Measurements from ENCODE around the gene SLC3A2.
"Not testable (repeated sequence)": the region's sequence is repeated elsewhere in the genome, so short reads cannot be mapped to it uniquely, and the experiment has no call there.

The SLC3A2 gene

DNA sequence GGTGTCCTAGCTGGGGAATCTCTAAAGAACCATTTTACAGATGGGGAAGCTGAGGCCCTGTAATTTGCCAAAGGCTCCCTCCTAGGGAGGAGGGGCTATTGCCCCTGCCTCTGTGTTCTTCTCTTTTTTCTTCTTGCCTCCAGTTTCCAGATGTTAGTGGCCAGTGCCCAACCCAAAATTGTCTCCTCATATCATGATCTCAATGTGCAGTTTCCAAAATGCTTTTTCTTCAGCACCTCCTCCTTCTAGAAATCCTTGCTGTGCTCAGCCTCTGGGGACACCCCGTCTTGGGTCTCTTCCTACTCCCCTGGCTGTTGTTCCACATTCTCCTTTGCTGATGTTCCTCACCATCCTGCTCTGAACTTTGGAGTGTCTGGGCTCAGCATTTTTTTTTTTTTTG, 50.0 kb downstream of the SLC3A2 start:
- DNase-seq (ENCODE audit: low read depth in 2 of 2): no peak

DNA sequence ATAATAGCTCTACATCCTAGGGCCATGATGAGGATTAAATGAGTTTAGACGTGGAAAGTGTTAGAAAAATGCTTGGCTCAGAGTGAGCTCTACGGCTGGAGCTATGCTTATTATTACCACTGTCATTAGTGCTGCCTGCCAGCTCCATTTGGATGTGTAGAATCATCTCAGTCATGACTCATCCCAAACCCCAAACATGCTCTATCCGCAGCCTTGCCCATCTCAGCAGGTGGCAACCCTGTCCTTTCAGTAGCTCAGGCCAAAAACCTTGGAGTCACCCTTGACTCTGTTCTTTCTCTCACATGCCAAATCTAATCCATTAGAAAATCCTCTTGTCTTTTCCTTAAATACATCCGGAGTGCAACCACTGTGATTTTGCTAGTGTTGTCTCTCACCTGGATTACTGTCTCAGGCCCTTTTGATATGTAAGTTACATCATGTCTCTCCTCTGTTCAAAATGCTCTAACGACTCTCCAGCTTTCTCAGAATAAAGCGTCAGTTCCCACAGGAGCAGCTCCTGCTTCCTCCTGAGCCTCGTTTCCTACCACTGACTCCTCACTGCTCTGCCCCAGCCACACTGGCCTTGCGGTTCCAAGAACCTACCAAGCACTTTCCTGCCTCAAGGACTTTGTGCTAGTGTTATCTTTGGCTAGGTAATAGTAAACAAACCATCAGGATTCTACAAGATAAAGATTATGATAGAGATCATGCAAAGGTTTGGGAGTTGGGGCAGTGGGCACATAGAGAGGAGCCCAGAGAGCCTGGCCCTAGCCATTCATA, 51.0 kb downstream of the SLC3A2 start:
- no peak for DNase-seq (ENCODE audit: low read depth in 2 of 2)

DNA sequence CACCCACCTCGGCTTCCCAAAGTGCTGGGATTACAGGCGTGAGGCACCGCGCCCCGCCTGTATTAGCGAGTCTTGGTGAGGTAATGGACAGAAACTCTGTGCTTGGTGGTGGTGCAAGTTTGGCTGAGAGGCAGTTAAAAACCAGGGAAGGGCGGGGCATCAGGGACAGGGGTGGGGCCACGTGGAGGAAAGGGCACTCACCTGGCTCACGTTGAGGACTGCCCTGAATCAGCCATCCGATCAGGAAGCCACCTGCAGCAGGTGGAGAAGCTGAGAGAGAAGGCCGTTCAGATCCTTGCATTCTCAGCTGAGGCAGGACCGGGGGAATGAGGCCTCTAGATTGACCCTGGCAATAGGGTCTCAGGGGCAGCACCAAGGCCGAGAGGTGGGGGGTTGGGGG, 52.6 kb downstream of the SLC3A2 start:
- no peak for DNase-seq (ENCODE audit: low read depth in 2 of 2)

DNA sequence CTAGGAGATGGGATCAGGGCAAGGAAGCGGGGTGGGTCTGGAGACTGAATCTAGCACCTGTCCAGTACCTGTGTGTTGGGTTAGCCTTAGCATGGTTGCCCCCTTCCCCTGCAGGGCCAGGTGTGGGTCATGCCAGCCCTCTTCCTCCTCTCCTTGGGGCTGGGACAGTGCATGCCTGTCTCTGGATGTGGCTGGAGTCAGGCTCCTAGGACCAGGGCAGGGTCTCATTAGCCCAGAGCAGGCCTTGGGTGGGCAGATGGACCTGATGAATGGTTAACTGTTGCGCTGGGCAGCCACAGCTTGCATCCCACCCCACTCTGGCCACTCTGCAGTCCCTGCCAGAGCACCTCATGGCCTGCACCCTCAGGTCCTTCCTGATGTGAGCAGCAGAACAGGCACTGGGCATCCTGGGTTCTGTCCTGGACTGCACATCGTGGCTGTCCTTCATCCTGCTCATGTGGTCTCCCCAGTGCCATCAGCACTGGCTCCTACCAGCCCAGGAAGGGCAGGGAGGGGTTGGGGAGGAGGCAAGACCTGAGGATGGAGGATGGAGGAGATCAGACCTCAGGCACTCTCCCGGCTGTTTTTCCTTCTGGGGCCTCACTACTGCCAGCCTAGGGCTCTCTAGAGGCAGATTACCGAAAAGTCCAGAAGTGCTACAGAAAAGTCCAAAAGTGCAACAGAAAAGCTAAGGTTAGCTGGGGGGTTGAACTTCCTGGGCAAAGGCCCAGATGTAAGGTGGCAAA, 53.2 kb downstream of the SLC3A2 start:
- DNase-seq (ENCODE audit: low read depth in 2 of 2): no peak

DNA sequence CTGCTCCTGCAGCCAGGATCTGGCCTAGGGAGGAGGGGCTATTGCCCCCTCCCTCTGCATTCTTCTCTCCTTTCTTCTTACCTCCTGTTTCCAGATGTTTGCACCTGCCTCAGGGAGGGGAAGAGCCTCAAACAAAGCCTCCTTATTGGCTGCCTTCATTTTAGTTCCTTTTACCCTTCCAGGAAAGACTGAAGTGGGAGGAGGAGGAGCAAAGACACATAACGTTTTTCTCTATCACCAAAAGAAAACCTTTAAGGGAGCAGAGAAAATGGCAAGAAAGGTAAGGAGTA, 53.7 kb downstream of the SLC3A2 start:
- no peak for DNase-seq (ENCODE audit: low read depth in 2 of 2)

- not testable (repeated sequence) for DNase-seq (ENCODE audit: low read depth in 2 of 2)
Measured at GRCh38 chr11:62937528-62937927, 56.8 kb downstream of the SLC3A2 start.
